Gastroesophageal sphincter (tissue), 4 donors: ENCODE results near the gene IBA57. TPM values are rescaled to one million over a fixed set of nuclear protein-coding genes. Genes with fewer than 3 reads are reported as not detected.

Experiments
- ATAC-seq: fragments of 150-250 bp; one replicate; pipeline ENCODE4 v1.9.1; 2016; ENCODE audit warnings: mild to moderate bottlenecking, moderate library complexity
- H3K27ac ChIP-seq, 4 donors: fragments of 200-600 bp; sonication (generic) in 3 of 4; 1 replicate in 3 of 4; 2 replicates in 1 of 4; pipeline ENCODE4 v1.5.1; 2016 to 2019
- H3K27me3 ChIP-seq: fragments of 200-600 bp; sonication (generic); one replicate; pipeline ENCODE4 v1.5.1; 2019
- H3K36me3 ChIP-seq, 2 donors: fragments of 200-600 bp; sonication (generic); one replicate each; pipeline ENCODE4 v1.5.1; 2019; ENCODE audit warnings: control low read depth in 1 of 2
- H3K4me1 ChIP-seq, 3 donors: fragments of 200-600 bp; sonication (generic); 1 replicate in 2 of 3; 2 replicates in 1 of 3; pipeline ENCODE4 v1.5.1; 2016 to 2019; ENCODE audit warnings: control low read depth in 2 of 3
- H3K4me3 ChIP-seq, 2 donors: fragments of 200-600 bp; sonication (generic); one replicate each; pipeline ENCODE4 v1.5.1; 2019; ENCODE audit warnings: mild to moderate bottlenecking in 1 of 2, moderate library complexity in 1 of 2
- H3K9me3 ChIP-seq, 3 donors: fragments of 200-600 bp; sonication (generic); one replicate each; pipeline ENCODE4 v1.5.1; 2017 to 2019; ENCODE audit warnings: control low read depth in 2 of 3
- EP300 ChIP-seq: sonication (generic); formaldehyde crosslinking; IDR thresholded peaks from one replicate; pipeline ENCODE4 v1.6.1; 2017; ENCODE audit warnings: antibody characterized with exemption, mild to moderate bottlenecking
- POLR2A ChIP-seq, 2 donors: fragments of 450-650 bp; IDR thresholded peaks; one replicate each; pipeline ENCODE4 v1.6.1; 2017; ENCODE audit warnings: antibody characterized with exemption in 2 of 2, mild to moderate bottlenecking in 2 of 2, moderate library complexity in 1 of 2
- POLR2AphosphoS5 ChIP-seq: sonication (generic); formaldehyde crosslinking; IDR thresholded peaks from one replicate; pipeline ENCODE4 v1.6.1; 2017; ENCODE audit warnings: antibody characterized with exemption
- WGBS, 2 donors: methylation state at CpG; one replicate each; pipeline ENCODE4 v1.1.5; 2018; ENCODE audit warnings: low coverage in 1 of 2; 5-methylcytosine and 5-hydroxymethylcytosine counted together
- total RNA-seq, 4 donors: library from RNA; depleted of rRNA; stranded (reverse); fragments of >200 nt; gene quantifications; one replicate each; pipeline ENCODE4 v1.1.0, GENCODE V29; 2016
- TF ChIP-seq, protein P1 (sequence below), 4 experiments: fragments of 200-600 bp in 2 of 4; fragments of 450-650 bp in 2 of 4; sonication (generic) in 1 of 4; IDR thresholded peaks; one replicate each; pipeline ENCODE4 v1.5.1; 2017 to 2019; ENCODE audit warnings: antibody characterized with exemption in 4 of 4, mild to moderate bottlenecking in 2 of 4, moderate library complexity in 2 of 4

The IBA57 gene
- total RNA-seq, 4 donors from 2014 or later, result 4.2 to 11.3 (median 7.4) TPM

DNA sequence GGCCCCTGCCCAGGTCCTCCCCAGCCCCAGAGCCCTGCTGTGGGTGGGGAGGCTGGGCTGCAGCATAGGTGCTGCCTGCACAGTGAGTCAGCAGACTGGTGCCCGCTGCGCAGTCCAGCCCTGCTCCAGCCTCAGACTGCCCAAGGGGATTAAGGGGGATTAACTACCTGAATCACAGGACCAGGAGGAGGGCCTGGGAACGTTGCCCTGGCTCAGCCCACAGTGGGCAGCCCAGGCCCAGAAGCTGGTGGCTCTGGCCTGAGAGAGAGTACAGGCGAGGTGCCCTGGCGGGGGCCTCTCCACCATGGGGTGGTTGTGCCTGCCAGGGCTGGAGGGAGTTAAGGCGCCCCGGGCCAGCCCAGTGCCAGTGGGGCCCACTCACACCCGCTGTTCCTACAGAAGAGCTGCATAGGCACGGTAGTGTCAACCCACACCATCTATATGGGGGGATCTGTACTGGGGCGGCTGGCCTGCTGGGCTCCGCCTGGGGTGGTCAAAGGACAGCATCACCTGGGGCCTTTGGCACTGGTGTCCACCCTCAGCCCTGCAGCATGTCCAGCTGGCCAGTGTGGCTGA, 44.6 kb downstream of the IBA57 start:
- no peak for ATAC-seq
- TF ChIP-seq POLR2A (IDR thresholded peaks at IDR 0.05), result no peak
- peak; percentile 59 for TF ChIP-seq POLR2AphosphoS5
- Histone ChIP-seq H3K4me1 (peaks cover 0 to 27% (median 8%) of the 10 kb centered on the region in 3 donors), H3K27me3 (peaks cover 79% of the 10 kb centered on the region), H3K4me3 (no peak overlapping the region), H3K36me3 (no peaks in the 10 kb centered on the region), H3K27ac (no peak overlapping the region), H3K9me3 (no peaks in the 10 kb centered on the region)
- no CpG with 5 or more reads among the region's 11 CpGs for WGBS, 2 donors

DNA sequence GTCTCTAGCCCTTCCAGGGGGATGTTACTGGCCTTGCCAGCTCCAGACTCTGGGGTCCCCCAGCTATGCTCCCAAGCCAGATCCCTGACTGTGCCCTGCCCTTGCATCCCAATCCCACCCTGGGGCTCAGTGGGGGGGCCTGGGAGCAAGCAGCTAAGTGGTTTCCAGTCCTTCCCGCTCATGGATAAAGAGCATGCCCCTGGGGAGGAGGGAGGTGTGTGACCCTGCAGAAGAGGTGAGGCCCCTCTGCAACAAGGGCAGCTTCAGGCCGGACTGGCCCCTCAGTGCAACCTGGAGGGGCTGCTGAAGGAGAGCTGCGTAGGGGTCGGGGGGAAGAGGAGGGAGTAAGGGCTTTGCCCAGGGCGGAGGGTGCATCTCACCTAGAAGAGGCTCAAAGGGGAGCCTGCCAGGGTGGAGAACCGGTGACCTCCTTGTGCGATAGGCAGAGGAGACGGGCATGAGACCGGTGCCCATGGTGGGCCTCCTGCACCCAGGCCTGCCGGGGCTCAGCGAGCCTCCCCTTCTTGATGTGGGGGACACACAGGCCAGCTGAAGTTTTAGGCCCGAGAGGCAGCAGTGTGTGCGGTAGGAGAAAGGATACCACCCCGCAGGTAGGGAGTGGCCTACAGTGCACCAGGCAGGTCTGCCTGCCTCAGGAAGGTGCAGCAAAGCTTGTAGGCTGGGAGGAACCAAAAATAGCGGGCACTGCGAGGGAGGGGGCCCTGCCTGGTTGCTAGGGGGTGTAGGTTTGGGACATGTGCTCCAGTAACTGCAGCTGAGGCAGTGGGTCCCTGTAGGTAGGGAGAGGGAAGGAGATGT, 45.3 kb downstream of the IBA57 start:
- H3K36me3 ChIP-seq, result no peaks in the 10 kb centered on the region
- H3K9me3 ChIP-seq, result no peaks in the 10 kb centered on the region
- peaks cover 79% of the 10 kb centered on the region for H3K27me3 ChIP-seq
- 85 to 100% methylated on average over 1 to 9 of the region's 16 CpGs for WGBS, 2 donors
- no peak for TF ChIP-seq EP300
- TF ChIP-seq, protein P1, sequence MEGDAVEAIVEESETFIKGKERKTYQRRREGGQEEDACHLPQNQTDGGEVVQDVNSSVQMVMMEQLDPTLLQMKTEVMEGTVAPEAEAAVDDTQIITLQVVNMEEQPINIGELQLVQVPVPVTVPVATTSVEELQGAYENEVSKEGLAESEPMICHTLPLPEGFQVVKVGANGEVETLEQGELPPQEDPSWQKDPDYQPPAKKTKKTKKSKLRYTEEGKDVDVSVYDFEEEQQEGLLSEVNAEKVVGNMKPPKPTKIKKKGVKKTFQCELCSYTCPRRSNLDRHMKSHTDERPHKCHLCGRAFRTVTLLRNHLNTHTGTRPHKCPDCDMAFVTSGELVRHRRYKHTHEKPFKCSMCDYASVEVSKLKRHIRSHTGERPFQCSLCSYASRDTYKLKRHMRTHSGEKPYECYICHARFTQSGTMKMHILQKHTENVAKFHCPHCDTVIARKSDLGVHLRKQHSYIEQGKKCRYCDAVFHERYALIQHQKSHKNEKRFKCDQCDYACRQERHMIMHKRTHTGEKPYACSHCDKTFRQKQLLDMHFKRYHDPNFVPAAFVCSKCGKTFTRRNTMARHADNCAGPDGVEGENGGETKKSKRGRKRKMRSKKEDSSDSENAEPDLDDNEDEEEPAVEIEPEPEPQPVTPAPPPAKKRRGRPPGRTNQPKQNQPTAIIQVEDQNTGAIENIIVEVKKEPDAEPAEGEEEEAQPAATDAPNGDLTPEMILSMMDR (IDR thresholded peaks at IDR 0.05), result no peak
- no peak for TF ChIP-seq POLR2AphosphoS5
- TF ChIP-seq POLR2A (IDR thresholded peaks at IDR 0.05), result no peak
- H3K27ac ChIP-seq, result no peak overlapping the region
- peaks cover 0 to 27% (median 8%) of the 10 kb centered on the region in 3 donors for H3K4me1 ChIP-seq
- H3K4me3 ChIP-seq, result no peak overlapping the region
- no peak for ATAC-seq

DNA sequence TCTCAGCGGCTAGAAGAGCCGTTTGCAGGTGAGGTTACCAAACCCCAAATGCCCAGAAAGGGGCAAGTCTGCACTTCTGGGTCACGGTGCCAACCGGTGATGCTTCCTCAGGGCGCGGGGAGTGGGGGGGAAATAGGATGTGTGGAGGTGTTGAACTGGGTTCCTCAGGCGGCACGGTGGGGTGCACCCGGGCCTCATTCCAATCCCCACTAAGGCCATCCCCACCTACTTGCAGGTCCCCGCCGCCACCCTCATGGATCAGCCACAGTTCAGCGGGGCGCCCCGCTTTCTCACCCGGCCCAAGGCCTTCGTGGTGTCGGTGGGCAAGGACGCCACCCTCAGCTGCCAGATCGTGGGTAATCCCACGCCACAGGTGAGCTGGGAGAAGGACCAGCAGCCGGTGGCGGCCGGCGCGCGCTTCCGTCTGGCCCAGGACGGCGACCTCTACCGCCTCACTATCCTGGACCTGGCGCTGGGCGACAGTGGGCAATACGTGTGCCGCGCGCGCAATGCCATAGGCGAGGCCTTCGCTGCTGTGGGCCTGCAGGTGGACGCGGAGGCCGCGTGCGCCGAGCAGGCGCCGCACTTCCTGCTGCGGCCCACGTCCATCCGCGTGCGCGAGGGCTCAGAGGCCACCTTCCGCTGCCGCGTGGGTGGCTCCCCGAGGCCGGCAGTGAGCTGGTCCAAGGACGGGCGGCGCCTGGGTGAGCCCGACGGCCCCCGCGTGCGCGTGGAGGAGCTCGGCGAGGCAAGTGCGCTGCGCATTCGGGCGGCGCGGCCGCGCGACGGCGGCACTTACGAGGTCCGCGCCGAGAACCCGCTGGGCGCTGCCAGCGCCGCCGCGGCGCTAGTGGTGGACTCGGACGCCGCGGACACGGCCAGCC, 46.2 kb downstream of the IBA57 start:
- peaks cover 0 to 2% of the 10 kb centered on the region in 2 donors for H3K36me3 ChIP-seq
- H3K27ac ChIP-seq, result no peak overlapping the region
- no peak overlapping the region for H3K4me3 ChIP-seq
- peaks cover 75% of the 10 kb centered on the region for H3K27me3 ChIP-seq
- 93% methylated on average over 3 of the region's 96 CpGs; no CpG with 5 or more reads in 1 of the 2 donors for WGBS, 2 donors
- TF ChIP-seq POLR2AphosphoS5 (no peak), EP300 (no peak), POLR2A (IDR thresholded peaks at IDR 0.05) (no peak)
- TF ChIP-seq, protein P1 (IDR thresholded peaks at IDR 0.05), result no peak
- H3K9me3 ChIP-seq, result no peaks in the 10 kb centered on the region
- ATAC-seq, result no peak
- H3K4me1 ChIP-seq, result peaks cover 0 to 27% (median 8%) of the 10 kb centered on the region in 3 donors

DNA sequence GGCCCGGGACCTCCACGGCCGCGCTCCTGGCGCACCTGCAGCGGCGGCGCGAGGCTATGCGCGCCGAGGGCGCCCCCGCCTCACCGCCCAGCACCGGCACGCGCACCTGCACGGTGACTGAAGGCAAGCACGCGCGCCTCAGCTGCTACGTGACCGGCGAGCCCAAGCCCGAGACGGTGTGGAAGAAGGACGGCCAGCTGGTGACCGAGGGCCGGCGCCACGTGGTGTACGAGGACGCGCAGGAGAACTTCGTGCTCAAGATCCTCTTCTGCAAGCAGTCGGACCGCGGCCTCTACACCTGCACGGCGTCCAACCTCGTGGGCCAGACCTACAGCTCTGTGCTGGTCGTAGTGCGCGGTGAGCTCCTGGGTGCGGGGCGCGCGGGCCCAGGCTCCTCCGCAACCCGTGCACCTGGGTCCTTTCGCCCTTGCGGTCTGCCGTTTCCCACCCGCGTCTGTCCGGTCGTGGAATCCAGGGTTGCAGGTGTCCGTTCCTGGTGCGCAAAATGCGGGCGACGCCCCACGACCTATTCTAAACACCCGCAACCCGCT, 46.9 kb downstream of the IBA57 start:
- H3K4me1 ChIP-seq, result peaks cover 0 to 27% (median 8%) of the 10 kb centered on the region in 3 donors
- peaks cover 69% of the 10 kb centered on the region for H3K27me3 ChIP-seq
- ATAC-seq, result no peak
- 4% methylated on average over 5 of the region's 66 CpGs; no CpG with 5 or more reads in 1 of the 2 donors for WGBS, 2 donors
- H3K4me3 ChIP-seq, result peak overlapping the region in 1 of 2 donors; percentile 54
- H3K36me3 ChIP-seq, result peaks cover 0 to 5% of the 10 kb centered on the region in 2 donors
- peak overlapping the region in 1 of 4 donors; percentile 56 for H3K27ac ChIP-seq
- TF ChIP-seq EP300 (no peak), POLR2AphosphoS5 (no peak), POLR2A (IDR thresholded peaks at IDR 0.05) (no peak)
- TF ChIP-seq, protein P1 (IDR thresholded peaks at IDR 0.05), result no peak
- no peaks in the 10 kb centered on the region for H3K9me3 ChIP-seq
